OCI-LY3 (cell line): ENCODE results near the gene HMBS.
"Not testable (repeated sequence)": the region's sequence is repeated elsewhere in the genome, so short reads cannot be mapped to it uniquely, and the experiment has no call there.

ENCODE experiments used
- H2AFZ ChIP-seq: fragments of 200-600, 300-600 bp; shearing (Covaris generic); 2 replicates; pipeline ENCODE4 v1.6.0; 2014; ENCODE audit warnings: antibody characterized with exemption, low read depth, low read length
- H3K27ac ChIP-seq: fragments of 200-600, 300-600 bp; sonication (generic); 2 replicates; pipeline ENCODE4 v1.5.1; 2014; ENCODE audit warnings: mild to moderate bottlenecking, low read length, moderate library complexity, mixed read lengths
- H3K27me3 ChIP-seq: fragments of 200-600, 300-600 bp; sonication (generic); 2 replicates; pipeline ENCODE4 v1.6.1; 2014; ENCODE audit warnings: low read depth, low read length, mixed read lengths
- H3K36me3 ChIP-seq: fragments of 200-600, 300-600 bp; sonication (generic); replicated peaks from 2 replicates; pipeline ENCODE3; 2014; ENCODE audit warnings: low read depth, low read length, mixed read lengths
- H3K4me1 ChIP-seq: fragments of 300-600, 200-600 bp; sonication (generic); 2 replicates; pipeline ENCODE4 v1.6.1; 2014; ENCODE audit warnings: low read length, mixed read lengths
- H3K4me2 ChIP-seq: fragments of 200-600, 300-600 bp; sonication (generic); 2 replicates; pipeline ENCODE4 v1.6.1; 2014; ENCODE audit warnings: low read length, mixed read lengths
- H3K4me3 ChIP-seq: fragments of 300-600, 200-600 bp; sonication (generic); 2 replicates; pipeline ENCODE4 v1.5.1; 2014; ENCODE audit warnings: antibody characterized with exemption, mild to moderate bottlenecking, low read length, moderate library complexity
- H3K79me2 ChIP-seq: fragments of 300-600, 200-600 bp; shearing (Covaris generic); 2 replicates; pipeline ENCODE4 v1.6.1; 2014; ENCODE audit warnings: mild to moderate bottlenecking, low read length, mixed read lengths
- H3K9ac ChIP-seq: fragments of 300-600, 200-600 bp; shearing (Covaris generic); 2 replicates; pipeline ENCODE4 v1.6.0; 2014; ENCODE audit warnings: mild to moderate bottlenecking, low read length, moderate library complexity
- H3K9me3 ChIP-seq: fragments of 200-600, 300-600 bp; shearing (Covaris generic); 2 replicates; pipeline ENCODE4 v1.6.1; 2014; ENCODE audit warnings: low read length, mixed read lengths; ENCODE audit not compliant: insufficient read depth
- H4K20me1 ChIP-seq: fragments of 200-600, 300-600 bp; sonication (generic); 2 replicates; pipeline ENCODE4 v1.6.1; 2016; ENCODE audit warnings: low read length, mixed read lengths; ENCODE audit not compliant: insufficient read depth
- CTCF ChIP-seq: fragments of 200-600, 300-600 bp; sonication (generic); IDR thresholded peaks from 2 replicates; pipeline ENCODE4 v1.5.1; 2014; ENCODE audit warnings: antibody characterized with exemption, low read length, low read depth
- EZH2phosphoT487 ChIP-seq: fragments of 200-600 bp; shearing (Covaris generic); IDR thresholded peaks from 2 replicates; pipeline ENCODE4 v1.6.1; 2018; ENCODE audit warnings: antibody characterized with exemption, mixed run types, low read depth

HMBS gene

GRCh38 chr11:119084663-119085436 is at the start of gene HMBS:
TSS of gene HMBS (plus strand) at chr11:119084881. CDS start at chr11:119085034, 153 bp downstream.
- Histone ChIP-seq H3K4me3 (peak within 1 kb of the TSS; percentile 92), H2AFZ (peak within 1 kb of the TSS; percentile 70; the same call in 1 of the 2 replicates), H3K36me3 (peaks cover 3% of the 10 kb centered on the region), H3K27ac (peak within 1 kb of the TSS; percentile 67), H4K20me1 (no peaks in the 10 kb centered on the region), H3K27me3 (no peaks in the 10 kb centered on the region), H3K9me3 (no peaks in the 10 kb centered on the region), H3K4me2 (peak within 1 kb of the TSS; percentile 99), H3K4me1 (peaks cover 10% of the 10 kb centered on the region), H3K9ac (peak within 1 kb of the TSS; percentile 87), H3K79me2 (peaks cover 14% of the 10 kb centered on the region)
- TF ChIP-seq EZH2phosphoT487 = no peak
- TF ChIP-seq CTCF = no peak

- H3K4me2 ChIP-seq = peak overlapping the region; percentile 57; the same call in 1 of the 2 replicates
- no peak overlapping the region for H3K27ac ChIP-seq
- no peaks in the 10 kb centered on the region for H3K9me3 ChIP-seq
- no peak overlapping the region for H3K9ac ChIP-seq
- no peak overlapping the region for H3K4me3 ChIP-seq
- H3K79me2 ChIP-seq = no peaks in the 10 kb centered on the region
- H3K36me3 ChIP-seq = no peaks in the 10 kb centered on the region
- H4K20me1 ChIP-seq = no peaks in the 10 kb centered on the region
- no peak for TF ChIP-seq EZH2phosphoT487
- no peak for TF ChIP-seq CTCF
- no peak overlapping the region for H2AFZ ChIP-seq
- no peaks in the 10 kb centered on the region for H3K27me3 ChIP-seq
- H3K4me1 ChIP-seq = peaks cover 22% of the 10 kb centered on the region
Measured at GRCh38 chr11:119038884-119039283, 45.8 kb upstream of the HMBS start.

GRCh38 chr11:119039471-119039870 is 45.2 kb upstream of the HMBS start:
- Histone ChIP-seq H3K4me2 (peak overlapping the region; percentile 57), H3K4me3 (peak overlapping the region; percentile 6; the same call in 1 of the 2 replicates), H3K4me1 (peaks cover 22% of the 10 kb centered on the region), H3K27ac (peak overlapping the region; percentile 19; the same call in 1 of the 2 replicates), H2AFZ (peak overlapping the region; percentile 82), H3K9ac (peak overlapping the region; percentile 35; the same call in 1 of the 2 replicates)
- H3K27me3 ChIP-seq, H4K20me1 ChIP-seq, H3K9me3 ChIP-seq, H3K36me3 ChIP-seq, H3K79me2 ChIP-seq: not testable (repeated sequence)

- Histone ChIP-seq H2AFZ (no peak overlapping the region), H3K36me3 (peaks cover 26% of the 10 kb centered on the region), H3K9ac (no peak overlapping the region), H3K9me3 (no peaks in the 10 kb centered on the region), H3K4me3 (no peak overlapping the region), H3K79me2 (no peaks in the 10 kb centered on the region), H3K4me1 (peaks cover 22% of the 10 kb centered on the region), H3K4me2 (no peak overlapping the region), H3K27ac (peak overlapping the region; percentile 12; the same call in 1 of the 2 replicates), H4K20me1 (no peaks in the 10 kb centered on the region), H3K27me3 (no peaks in the 10 kb centered on the region)
- TF ChIP-seq EZH2phosphoT487 (no peak), CTCF (no peak)
Measured at GRCh38 chr11:119041821-119042514, 42.7 kb upstream of the HMBS start.
